AG04450 (cell line): ENCODE results near the gene MPHOSPH6. TPM values are rescaled to one million over a fixed set of nuclear protein-coding genes. Genes with fewer than 3 reads are reported as not detected.

Source experiments
- CTCF ChIA-PET: fragments of 300-600, 350-600 bp; formaldehyde crosslinking; extraction: SDS; loops from one replicate; lab custom pipeline; 2022; ENCODE audit warnings: antibody characterized with exemption, inconsistent platforms; lab: Charles Lee
- POLR2A ChIA-PET: fragments of 350-600 bp; formaldehyde crosslinking; extraction: SDS; loops from one replicate; lab custom pipeline; 2021; ENCODE audit warnings: antibody characterized with exemption, inconsistent platforms; lab: Yijun Ruan, JAX
- DNase-seq: peaks from one replicate; pipeline ENCODE4 v3.0.0-alpha.2; 2011; ENCODE audit warnings: low read depth, low spot score
- H3K27ac ChIP-seq: one replicate; pipeline ENCODE4 v1.5.1; 2012; ENCODE audit warnings: low read depth, low read length, control low read depth
- H3K27me3 ChIP-seq: one replicate; pipeline ENCODE4 v1.6.0; 2012; ENCODE audit warnings: low read length; ENCODE audit not compliant: control insufficient read depth, insufficient read depth
- H3K4me3 ChIP-seq: 2 replicates; pipeline ENCODE4 v1.5.1; 2011; ENCODE audit warnings: mild to moderate bottlenecking, low read depth, low read length, control low read depth
- H3K9me3 ChIP-seq: 2 replicates; pipeline ENCODE4 v1.5.1; 2012; ENCODE audit warnings: low read length; ENCODE audit not compliant: control insufficient read depth, insufficient read depth
- CTCF ChIP-seq: IDR thresholded peaks from 2 replicates; pipeline ENCODE4 v1.5.1; 2011; ENCODE audit warnings: low read depth, low read length, control low read depth, inconsistent platforms
- polyA plus RNA-seq: library from polyadenylated mRNA; depleted of rRNA; stranded (reverse); fragments of >200 nt; gene quantifications from 2 replicates; pipeline ENCODE4 v1.2.3, GENCODE V29; 2011

Gene MPHOSPH6
- polyA plus RNA-seq, 1 experiment = 36.7 TPM

DNA sequence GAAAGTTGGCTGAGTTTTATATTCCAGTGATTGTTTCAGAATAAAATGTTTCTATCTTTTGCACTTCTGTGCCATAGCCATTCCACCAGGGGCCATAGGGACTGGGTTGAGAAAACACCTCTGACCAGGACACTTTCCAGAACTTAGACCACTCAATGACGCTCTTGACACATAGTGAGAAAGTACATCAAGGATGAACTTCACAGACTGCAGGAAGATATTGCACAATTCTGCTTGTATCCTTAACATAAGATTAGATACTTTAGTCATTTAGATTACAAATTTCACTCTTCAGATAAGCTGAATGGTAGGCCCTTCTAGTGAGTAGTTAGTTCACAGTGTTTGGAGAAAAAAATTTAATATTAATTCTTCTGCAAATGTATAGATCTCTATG lies 13.0 kb upstream of the MPHOSPH6 start:
- Histone ChIP-seq H3K27ac (no peak overlapping the region), H3K9me3 (no peaks in the 10 kb centered on the region), H3K27me3 (peaks cover 13% of the 10 kb centered on the region), H3K4me3 (no peak overlapping the region)
- TF ChIP-seq CTCF = no peak
- POLR2A ChIA-PET = no interaction called here
- CTCF ChIA-PET = no interaction called here
- no peak for DNase-seq

GRCh38 chr16:82182266-82183003 lies 12.4 kb upstream of the MPHOSPH6 start:
- POLR2A ChIA-PET = no interaction called here
- CTCF ChIA-PET = no interaction called here
- H3K27me3 ChIP-seq = peaks cover 14% of the 10 kb centered on the region
- no peaks in the 10 kb centered on the region for H3K9me3 ChIP-seq
- TF ChIP-seq CTCF = no peak
- H3K4me3 ChIP-seq = no peak overlapping the region
- no peak for DNase-seq
- no peak overlapping the region for H3K27ac ChIP-seq

DNA sequence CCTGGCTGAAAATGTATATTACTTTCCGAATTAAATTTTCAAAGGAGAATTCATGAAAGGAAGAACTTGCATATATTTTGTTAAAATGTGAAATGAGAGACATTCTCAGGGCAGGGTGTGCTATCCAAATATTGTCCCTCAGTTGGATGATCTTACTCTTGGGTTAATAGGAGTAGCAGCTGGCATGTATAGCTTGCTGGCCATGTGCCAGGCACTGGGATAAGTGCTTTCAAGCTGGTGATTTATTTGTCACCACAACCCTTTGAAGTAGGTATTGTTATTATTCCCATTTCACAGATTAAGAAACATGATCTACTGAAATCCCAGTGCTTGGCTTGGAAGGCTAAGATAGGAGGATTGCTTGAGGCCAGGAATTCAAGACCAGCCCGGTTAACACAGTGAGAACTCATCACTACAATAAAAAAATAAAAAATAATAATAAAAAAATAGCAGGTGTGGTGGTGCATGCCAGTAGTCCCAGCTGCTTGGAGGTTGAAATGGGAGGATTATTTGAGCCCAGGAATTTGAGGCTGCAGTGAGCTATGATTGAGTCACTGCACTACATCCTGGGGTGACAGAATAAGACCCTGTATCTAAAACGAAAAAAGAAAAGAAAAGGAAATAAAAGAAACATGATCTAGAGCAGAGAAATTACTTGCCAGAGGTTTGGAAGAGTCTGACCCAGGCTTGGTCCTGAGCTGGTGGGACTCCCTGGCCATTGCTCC lies 11.6 kb upstream of the MPHOSPH6 start:
- no peak for TF ChIP-seq CTCF
- peaks cover 21% of the 10 kb centered on the region for H3K27me3 ChIP-seq
- POLR2A ChIA-PET = no interaction called here
- H3K27ac ChIP-seq = no peak overlapping the region
- no peak for DNase-seq
- H3K9me3 ChIP-seq = no peaks in the 10 kb centered on the region
- no peak overlapping the region for H3K4me3 ChIP-seq
- CTCF ChIA-PET = no interaction called here

DNA sequence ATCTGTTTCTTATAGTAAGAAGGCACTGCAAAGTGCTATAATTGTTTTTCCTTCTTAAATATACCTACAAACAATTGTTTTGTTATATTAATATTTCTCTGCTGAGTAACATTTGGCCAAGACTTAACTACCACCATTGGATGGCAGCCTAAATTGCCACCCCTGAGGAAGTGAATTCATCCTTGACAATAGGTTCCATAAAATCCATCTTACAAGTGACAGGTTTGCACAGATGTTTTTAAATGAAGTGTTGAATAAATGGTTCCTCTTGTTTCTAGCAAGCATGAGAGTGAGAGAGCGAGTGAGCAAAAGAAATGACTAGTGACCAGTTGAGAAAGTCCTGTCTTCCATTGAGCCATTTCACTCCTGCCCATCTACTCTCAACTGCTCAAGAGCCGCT lies 8.3 kb upstream of the MPHOSPH6 start:
- CTCF ChIA-PET = no interaction called here
- no peak for TF ChIP-seq CTCF
- POLR2A ChIA-PET = no interaction called here
- Histone ChIP-seq H3K27ac (no peak overlapping the region), H3K27me3 (peaks cover 32% of the 10 kb centered on the region), H3K4me3 (no peak overlapping the region), H3K9me3 (no peaks in the 10 kb centered on the region)
- no peak for DNase-seq

- ChIA-PET POLR2A (no interaction called here), CTCF (no interaction called here)
- Histone ChIP-seq H3K27ac (no peak overlapping the region), H3K27me3 (peaks cover 35% of the 10 kb centered on the region), H3K9me3 (no peaks in the 10 kb centered on the region), H3K4me3 (no peak overlapping the region)
- no peak for DNase-seq
- TF ChIP-seq CTCF = no peak
Measured at GRCh38 chr16:82177555-82177954, 7.5 kb upstream of the MPHOSPH6 start.
